Activated CD8-positive, alpha-beta T cell treated with anti-CD3 and anti-CD28 coated beads for 36 hours (primary cell): ENCODE results near the gene PHLPP2. TPM values are rescaled to one million over a fixed set of nuclear protein-coding genes. Genes with fewer than 3 reads are reported as not detected.
"Not testable (repeated sequence)": the region's sequence is repeated elsewhere in the genome, so short reads cannot be mapped to it uniquely, and the experiment has no call there.

Source experiments
- ATAC-seq: fragments of 200-7000 bp; cut with Tn5 transposase; one replicate; pipeline ENCODE4 v1.10.0; 2021; ENCODE audit warnings: mild to moderate bottlenecking, moderate library complexity
- CTCF ChIA-PET: fragments of 350-600 bp; sonication (Branson Sonifier 250); formaldehyde crosslinking; loops from one replicate; lab custom pipeline; 2021; ENCODE audit warnings: antibody characterized with exemption; lab: Charles Lee
- POLR2A ChIA-PET: fragments of 350-600 bp; sonication (Branson Sonifier 250); formaldehyde crosslinking; loops from one replicate; lab custom pipeline; 2021; ENCODE audit warnings: antibody characterized with exemption; lab: Charles Lee
- DNase-seq: peaks from one replicate; pipeline ENCODE4 v3.0.0-alpha.2; 2020
- H3K27ac Mint-ChIP-seq: one replicate; pipeline ENCODE4 v1.8.0; 2021; ENCODE audit warnings: mild to moderate bottlenecking, mixed read lengths
- H3K27me3 Mint-ChIP-seq: one replicate; pipeline ENCODE4 v1.8.0; 2021; ENCODE audit warnings: mixed read lengths
- H3K36me3 Mint-ChIP-seq: one replicate; pipeline ENCODE4 v1.8.0; 2021; ENCODE audit warnings: low read depth, mixed read lengths
- H3K4me1 Mint-ChIP-seq: one replicate; pipeline ENCODE4 v1.8.0; 2021; ENCODE audit warnings: low read depth, mixed read lengths
- H3K4me3 Mint-ChIP-seq: one replicate; pipeline ENCODE4 v1.8.0; 2021; ENCODE audit warnings: mild to moderate bottlenecking, moderate library complexity, mixed read lengths
- H3K9me3 Mint-ChIP-seq: one replicate; pipeline ENCODE4 v1.8.0; 2021; ENCODE audit warnings: mixed read lengths
- CTCF ChIP-seq: fragments of 200-600 bp; IDR thresholded peaks from one replicate; pipeline ENCODE4 v1.8.0; 2022; ENCODE audit warnings: antibody characterized with exemption, mild to moderate bottlenecking
- intact Hi-C: fragments of 100-400 bp; cut with micrococcal nuclease; formaldehyde crosslinking; loops from one replicate; pipeline ENCODE4 v1.10.0; 2022
- total RNA-seq, 2 experiments: library from RNA; stranded (reverse); gene quantifications; one replicate each; pipeline ENCODE4 v1.2.3, GENCODE V29; 2021

PHLPP2 gene
- total RNA-seq, 2 experiments from 2014 or later, result 7.2 to 7.4 TPM

- ChIA-PET POLR2A (interaction anchor here (0.6 kb wide), 1 partner anchor 890 kb away, joined by 3 read pairs; no protein-coding TSS in a partner anchor), CTCF (no interaction called here)
- Mint-ChIP-seq H3K27me3 (no peaks in the 10 kb centered on the region), H3K4me1 (peaks cover 2% of the 10 kb centered on the region), H3K36me3 (peaks cover 12% of the 10 kb centered on the region), H3K27ac (no peak overlapping the region), H3K9me3 (no peaks in the 10 kb centered on the region), H3K4me3 (no peak overlapping the region)
- ATAC-seq, result no peak
- intact Hi-C loops, result no loop called here
- DNase-seq, result no peak
- TF ChIP-seq CTCF, result no peak
Measured at GRCh38 chr16:71700831-71701230, 23.7 kb downstream of the PHLPP2 start.

- intact Hi-C loops, result no loop called here
- H3K36me3 Mint-ChIP-seq, result peaks cover 12% of the 10 kb centered on the region
- peaks cover 2% of the 10 kb centered on the region for H3K4me1 Mint-ChIP-seq
- H3K4me3 Mint-ChIP-seq, result no peak overlapping the region
- DNase-seq, result no peak
- no peak overlapping the region for H3K27ac Mint-ChIP-seq
- TF ChIP-seq CTCF, result no peak
- POLR2A ChIA-PET, result no interaction called here
- no peak for ATAC-seq
- no peaks in the 10 kb centered on the region for H3K27me3 Mint-ChIP-seq
- H3K9me3 Mint-ChIP-seq, result no peaks in the 10 kb centered on the region
- CTCF ChIA-PET, result interaction anchor here (1.0 to 1.2 kb wide), 2 partner anchors 11 to 263 kb away, joined by 3 read pairs; no protein-coding TSS in a partner anchor
Measured at GRCh38 chr16:71698491-71698890, 26.0 kb downstream of the PHLPP2 start.

- Mint-ChIP-seq H3K9me3 (no peaks in the 10 kb centered on the region), H3K4me1 (peaks cover 2% of the 10 kb centered on the region), H3K36me3 (peaks cover 6% of the 10 kb centered on the region), H3K4me3 (no peak overlapping the region), H3K27me3 (no peaks in the 10 kb centered on the region), H3K27ac (no peak overlapping the region)
- no peak for ATAC-seq
- ChIA-PET CTCF (no interaction called here), POLR2A (no interaction called here)
- no peak for TF ChIP-seq CTCF
- intact Hi-C loops, result no loop called here
- no peak for DNase-seq
Measured at GRCh38 chr16:71693164-71693563, 31.3 kb downstream of the PHLPP2 start.

- ATAC-seq (no peak), DNase-seq (no peak)
- no peaks in the 10 kb centered on the region for H3K9me3 Mint-ChIP-seq
- intact Hi-C loops, result no loop called here
- ChIA-PET POLR2A (no interaction called here), CTCF (no interaction called here)
- H3K4me3 Mint-ChIP-seq, result no peak overlapping the region
- no peaks in the 10 kb centered on the region for H3K27me3 Mint-ChIP-seq
- H3K36me3 Mint-ChIP-seq, result peaks cover 11% of the 10 kb centered on the region
- no peaks in the 10 kb centered on the region for H3K4me1 Mint-ChIP-seq
- no peak for TF ChIP-seq CTCF
- H3K27ac Mint-ChIP-seq, result no peak overlapping the region
Measured at GRCh38 chr16:71689901-71690300, 34.6 kb downstream of the PHLPP2 start.

GRCh38 chr16:71687861-71688260 is 36.6 kb downstream of the PHLPP2 start:
- no peak for TF ChIP-seq CTCF
- intact Hi-C loops, result no loop called here

GRCh38 chr16:71684280-71684679 is 40.2 kb downstream of the PHLPP2 start:
- POLR2A ChIA-PET, result interaction anchor here (0.8 kb wide), 1 partner anchor 10 kb away, joined by 3 read pairs; no protein-coding TSS in a partner anchor
- ATAC-seq, H3K4me1 Mint-ChIP-seq, H3K27me3 Mint-ChIP-seq, H3K4me3 Mint-ChIP-seq, H3K9me3 Mint-ChIP-seq, intact Hi-C loops, DNase-seq, H3K27ac Mint-ChIP-seq: not testable (repeated sequence)
- peaks cover 41% of the 10 kb centered on the region for H3K36me3 Mint-ChIP-seq
- CTCF ChIA-PET, result interaction anchor here (1.2 kb wide), 1 partner anchor 10 kb away, joined by 3 read pairs; no protein-coding TSS in a partner anchor

More at GRCh38 chr16:71687861-71688260, 36.6 kb downstream of the PHLPP2 start:
- H3K36me3 Mint-ChIP-seq, result peaks cover 28% of the 10 kb centered on the region
- POLR2A ChIA-PET, result no interaction called here
- no peaks in the 10 kb centered on the region for H3K27me3 Mint-ChIP-seq
- H3K4me3 Mint-ChIP-seq, result no peak overlapping the region
- DNase-seq, result no peak
- no peak for ATAC-seq
- H3K9me3 Mint-ChIP-seq, result no peaks in the 10 kb centered on the region
- no peak overlapping the region for H3K27ac Mint-ChIP-seq
- H3K4me1 Mint-ChIP-seq, result no peaks in the 10 kb centered on the region
- CTCF ChIA-PET, result interaction anchor here (0.7 to 1.0 kb wide), 3 partner anchors 11 to 57 kb away, joined by 3 read pairs; no protein-coding TSS in a partner anchor
